ENCODE measurements around the gene METTL25B.

The METTL25B gene

GRCh38 chr1:156767101-156767878 is 39.0 kb downstream of the METTL25B start, which contains the start of gene PRCC:
PRCC (plus strand) TSS chr1:156767535; CDS start chr1:156767772, 237 bp downstream.
- peak; percentile 76 to 91 (median 83) for DNase-seq (ENCODE audit: low read depth in 2 of 3, low spot score in 2 of 3)

GRCh38 chr1:156767879-156768604 is 39.8 kb downstream of the METTL25B start:
- DNase-seq (ENCODE audit: low read depth in 2 of 3, low spot score in 2 of 3): peak in 1 of 3 experiments; percentile 11

- no peak for DNase-seq (ENCODE audit: low read depth in 2 of 3, low spot score in 2 of 3)
These were observed 40.5 kb downstream of the METTL25B start for GRCh38 chr1:156768610-156769295.

GRCh38 chr1:156772222-156772621 is 44.0 kb downstream of the METTL25B start:
- DNase-seq (ENCODE audit: low read depth in 2 of 3, low spot score in 2 of 3): no peak

GRCh38 chr1:156772728-156773497 is 44.6 kb downstream of the METTL25B start:
- DNase-seq (ENCODE audit: low read depth in 2 of 3, low spot score in 2 of 3): no peak

- no peak for DNase-seq (ENCODE audit: low read depth in 2 of 3, low spot score in 2 of 3)
These were observed 45.3 kb downstream of the METTL25B start for GRCh38 chr1:156773607-156774006.

- DNase-seq (ENCODE audit: low read depth in 2 of 3, low spot score in 2 of 3): no peak
These were observed 47.5 kb downstream of the METTL25B start for GRCh38 chr1:156775799-156776198.

- DNase-seq (ENCODE audit: low read depth in 2 of 3, low spot score in 2 of 3): no peak
These were observed 48.7 kb downstream of the METTL25B start for GRCh38 chr1:156776942-156777341.

- no peak for DNase-seq (ENCODE audit: low read depth in 2 of 3, low spot score in 2 of 3)
These were observed 49.3 kb downstream of the METTL25B start for GRCh38 chr1:156777573-156777972.

- DNase-seq (ENCODE audit: low read depth in 2 of 3, low spot score in 2 of 3): no peak
These were observed 53.4 kb downstream of the METTL25B start for GRCh38 chr1:156781585-156782186.

- no peak for DNase-seq (ENCODE audit: low read depth in 2 of 3, low spot score in 2 of 3)
These were observed 57.2 kb downstream of the METTL25B start for GRCh38 chr1:156785458-156785857.
